ENCODE data around the gene ACVRL1.
"Not testable (repeated sequence)": the region's sequence is repeated elsewhere in the genome, so short reads cannot be mapped to it uniquely, and the experiment has no call there.

The ACVRL1 gene

GRCh38 chr12:51874486-51874885, 32.8 kb upstream of the ACVRL1 start:
- DNase-seq, result no peak

- DNase-seq, result no peak
Measured at GRCh38 chr12:51879102-51879501, 28.2 kb upstream of the ACVRL1 start.

- no peak for DNase-seq
Measured at GRCh38 chr12:51883295-51883694, 24.0 kb upstream of the ACVRL1 start.

- DNase-seq, result no peak
Measured at GRCh38 chr12:51883998-51884675, 23.2 kb upstream of the ACVRL1 start.

- DNase-seq, result no peak
Measured at GRCh38 chr12:51884676-51885229, 22.6 kb upstream of the ACVRL1 start.

- not testable (repeated sequence) for DNase-seq
Measured at GRCh38 chr12:51885294-51886020, 21.8 kb upstream of the ACVRL1 start.

- no peak for DNase-seq
Measured at GRCh38 chr12:51886021-51886710, 21.1 kb upstream of the ACVRL1 start.

GRCh38 chr12:51887476-51888315, 19.6 kb upstream of the ACVRL1 start, which contains the start of gene ANKRD33:
TSS of gene ANKRD33 (plus strand) at chr12:51888103. CDS start at chr12:51888187, 84 bp downstream.
- DNase-seq, result no peak

GRCh38 chr12:51888316-51889215, 18.7 kb upstream of the ACVRL1 start:
- DNase-seq, result no peak

GRCh38 chr12:51889216-51890132, 17.8 kb upstream of the ACVRL1 start:
- DNase-seq, result no peak

GRCh38 chr12:51890133-51890464, 17.2 kb upstream of the ACVRL1 start:
- no peak for DNase-seq

GRCh38 chr12:51890511-51891171, 16.7 kb upstream of the ACVRL1 start:
- DNase-seq, result no peak

GRCh38 chr12:51891843-51892242, 15.5 kb upstream of the ACVRL1 start:
- no peak for DNase-seq

- DNase-seq, result no peak
Measured at GRCh38 chr12:51893786-51894185, 13.5 kb upstream of the ACVRL1 start.

- no peak for DNase-seq
Measured at GRCh38 chr12:51895378-51896135, 11.7 kb upstream of the ACVRL1 start.

GRCh38 chr12:51896236-51896635, 11.1 kb upstream of the ACVRL1 start:
- no peak for DNase-seq

- no peak for DNase-seq
Measured at GRCh38 chr12:51897181-51897580, 10.1 kb upstream of the ACVRL1 start.

GRCh38 chr12:51898506-51898905, 8.8 kb upstream of the ACVRL1 start:
- no peak for DNase-seq

- no peak for DNase-seq
Measured at GRCh38 chr12:51898937-51899336, 8.4 kb upstream of the ACVRL1 start.
